ENCODE results near the gene LYZL1.
"Not testable (repeated sequence)": the region's sequence is repeated elsewhere in the genome, so short reads cannot be mapped to it uniquely, and the experiment has no call there.

The LYZL1 gene

DNA sequence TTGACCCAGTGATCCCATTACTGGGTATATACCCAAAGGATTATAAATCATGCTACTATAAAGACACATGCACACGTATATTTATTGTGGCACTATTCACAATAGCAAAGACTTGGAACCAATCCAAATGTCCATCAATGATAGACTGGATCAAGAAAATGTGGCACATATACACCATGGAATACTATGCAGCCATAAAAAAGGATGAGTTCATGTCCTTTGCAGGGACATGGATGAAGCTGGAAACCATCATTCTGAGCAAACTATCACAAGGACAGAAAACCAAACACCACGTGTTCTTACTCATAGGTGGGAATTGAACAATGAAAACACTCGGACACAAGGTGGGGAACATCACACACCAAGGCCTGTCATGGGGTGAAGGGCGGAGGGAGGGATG is 48.7 kb downstream of the LYZL1 start:
- not testable (repeated sequence) for FAIRE-seq

- FAIRE-seq, result no peak
These were observed 54.8 kb downstream of the LYZL1 start for GRCh38 chr10:29343607-29344038.

- no peak for FAIRE-seq
These were observed 55.4 kb downstream of the LYZL1 start for GRCh38 chr10:29344073-29344820.

DNA sequence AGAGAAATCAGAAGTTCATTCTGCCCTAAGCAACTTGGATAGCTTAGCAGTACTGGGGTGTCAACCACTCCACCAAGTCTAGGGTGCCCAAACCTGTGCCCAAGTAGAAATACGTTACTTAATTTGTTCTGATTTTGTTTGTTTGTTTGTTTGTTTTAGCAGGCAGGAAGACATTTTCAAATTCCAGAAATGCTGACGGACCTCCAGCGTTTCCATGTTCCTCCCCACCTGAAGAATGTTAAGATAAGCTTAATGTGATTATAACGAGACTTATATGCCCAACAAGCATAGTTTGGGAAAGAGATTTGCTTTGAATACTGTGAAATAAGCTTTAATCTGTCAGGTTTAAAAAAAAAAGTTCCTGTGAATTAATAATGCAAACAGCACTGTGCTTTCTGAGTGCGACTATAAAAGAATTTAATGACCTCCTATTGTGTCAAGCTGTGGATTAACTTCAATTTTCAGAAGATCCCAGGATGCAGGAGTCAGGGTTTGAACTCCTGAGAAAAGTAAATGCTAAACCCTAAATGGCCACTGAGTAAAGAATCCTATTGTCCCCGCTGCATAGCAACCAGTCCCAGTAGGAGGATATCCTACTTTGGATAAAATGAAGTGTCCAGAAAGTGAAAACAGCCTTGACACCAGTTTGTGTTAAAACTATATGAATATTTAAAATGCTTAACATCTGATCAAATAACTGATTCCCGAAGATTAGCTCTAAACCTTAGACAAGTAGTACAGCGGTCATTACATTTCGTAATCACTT is 56.5 kb downstream of the LYZL1 start:
- no peak for FAIRE-seq

DNA sequence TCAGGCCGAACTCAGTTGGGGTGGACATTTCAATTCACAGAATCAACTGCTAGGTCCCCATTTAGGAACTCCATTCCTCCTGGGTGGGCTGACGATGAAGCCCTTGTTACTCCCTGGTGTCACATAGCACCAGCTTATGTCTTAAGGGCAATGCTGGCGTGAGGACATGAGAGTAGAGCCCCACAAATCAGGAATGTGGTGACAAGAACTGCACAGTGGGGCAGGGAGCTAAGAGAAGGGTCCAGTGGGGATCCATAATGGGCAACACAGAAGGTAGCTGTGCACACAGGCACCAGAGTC is 57.0 kb downstream of the LYZL1 start:
- no peak for FAIRE-seq

GRCh38 chr10:29346296-29347001 is 57.6 kb downstream of the LYZL1 start:
- FAIRE-seq, result no peak

DNA sequence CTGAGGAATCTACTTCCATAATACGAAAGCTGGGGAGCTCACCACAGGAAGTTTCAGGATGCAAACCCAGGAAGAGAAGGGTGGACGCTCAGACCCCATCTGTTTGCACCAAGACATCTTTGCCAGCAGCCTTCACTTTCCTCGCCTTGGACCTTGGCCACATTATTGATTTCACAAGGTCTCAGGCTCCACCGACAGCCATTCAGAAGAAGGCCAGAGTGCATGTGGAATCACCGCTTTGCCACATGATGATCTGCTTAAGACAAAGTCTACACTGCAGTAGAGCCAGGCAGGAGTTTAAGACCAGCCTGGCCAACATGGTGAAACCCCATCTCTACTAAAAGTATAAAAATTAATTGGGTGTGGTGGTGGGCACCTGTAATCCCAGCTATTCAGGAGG is 60.0 kb downstream of the LYZL1 start:
- no peak for FAIRE-seq

GRCh38 chr10:29353305-29353704 is 64.4 kb downstream of the LYZL1 start:
- FAIRE-seq, result no peak

DNA sequence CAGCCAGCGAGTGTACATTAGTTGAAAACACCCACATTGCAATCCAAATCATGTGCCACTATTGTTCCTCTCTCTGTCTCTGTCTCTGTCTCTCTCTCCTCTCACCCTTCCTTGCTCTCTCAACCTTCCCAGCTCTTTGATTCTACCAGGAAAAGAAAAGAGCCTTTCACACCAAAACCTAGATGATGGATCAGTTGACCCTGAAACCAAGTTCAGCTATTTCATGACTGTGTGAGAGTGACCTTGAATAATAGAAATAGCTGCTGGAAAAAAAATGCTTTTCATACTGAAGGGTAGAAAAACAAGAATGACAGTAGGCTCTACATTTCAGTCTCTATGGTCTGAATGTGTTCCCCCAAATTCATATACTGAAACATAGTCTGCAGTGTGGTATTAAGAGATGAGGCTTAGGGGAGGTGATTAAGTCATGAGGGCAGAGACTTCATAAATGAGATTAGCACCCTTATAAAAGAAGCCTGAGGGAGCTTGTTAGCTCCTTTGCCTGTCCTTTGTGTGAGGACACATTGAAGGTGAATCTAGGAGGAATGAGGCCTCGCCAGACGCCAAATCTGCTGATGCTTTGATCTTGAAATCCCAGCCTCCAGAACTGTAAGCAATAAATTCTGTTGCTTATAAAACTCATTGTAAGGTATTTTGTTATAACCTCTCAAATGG is 65.2 kb downstream of the LYZL1 start:
- FAIRE-seq, result no peak

DNA sequence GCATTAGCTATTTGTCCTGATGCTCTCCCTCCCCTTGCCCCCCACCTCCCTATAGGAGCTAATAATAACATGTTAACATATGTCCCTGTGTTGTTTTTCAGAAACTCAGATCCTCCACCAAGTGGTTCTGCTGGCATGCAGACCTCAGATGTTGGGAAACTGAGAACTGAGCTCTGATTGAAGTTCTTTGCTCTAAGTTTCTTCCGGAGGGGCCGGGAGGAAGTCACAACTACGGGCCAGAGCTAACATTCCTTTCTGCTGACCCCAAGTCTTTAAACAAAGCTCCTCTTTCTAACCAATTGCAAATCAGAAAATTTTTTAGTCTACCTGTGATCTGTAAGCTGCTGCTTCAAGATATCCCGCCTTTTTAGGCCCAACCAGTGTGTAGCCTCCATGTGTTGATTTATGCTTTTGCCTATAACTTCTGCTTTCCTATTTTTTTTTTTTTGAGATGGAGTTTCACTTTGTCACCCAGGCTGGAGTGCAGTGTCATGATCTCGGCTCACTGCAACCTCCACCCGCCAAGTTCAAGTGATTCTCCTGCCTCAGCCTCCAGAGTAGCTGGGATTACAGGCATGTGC is 66.6 kb downstream of the LYZL1 start:
- no peak for FAIRE-seq

DNA sequence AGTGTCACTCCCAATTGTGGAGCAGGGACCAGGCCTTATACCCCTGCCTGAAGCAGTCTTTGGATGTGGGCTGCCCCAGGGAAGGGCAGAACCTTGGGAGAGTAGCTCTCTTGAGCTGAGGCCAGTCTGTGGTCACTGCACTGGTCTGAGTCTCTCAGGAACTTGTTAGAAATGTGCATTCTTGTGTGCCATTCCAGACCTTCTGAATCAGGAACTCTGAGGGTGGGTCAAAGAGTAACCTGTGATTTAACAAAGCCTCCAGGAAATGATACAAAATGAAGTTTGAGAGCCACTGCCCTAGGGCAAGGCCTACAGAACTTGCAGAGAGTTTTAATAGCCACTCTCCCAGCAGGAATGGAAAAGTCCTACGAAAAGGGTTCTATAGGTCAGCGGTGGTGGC is 68.1 kb downstream of the LYZL1 start:
- no peak for FAIRE-seq

DNA sequence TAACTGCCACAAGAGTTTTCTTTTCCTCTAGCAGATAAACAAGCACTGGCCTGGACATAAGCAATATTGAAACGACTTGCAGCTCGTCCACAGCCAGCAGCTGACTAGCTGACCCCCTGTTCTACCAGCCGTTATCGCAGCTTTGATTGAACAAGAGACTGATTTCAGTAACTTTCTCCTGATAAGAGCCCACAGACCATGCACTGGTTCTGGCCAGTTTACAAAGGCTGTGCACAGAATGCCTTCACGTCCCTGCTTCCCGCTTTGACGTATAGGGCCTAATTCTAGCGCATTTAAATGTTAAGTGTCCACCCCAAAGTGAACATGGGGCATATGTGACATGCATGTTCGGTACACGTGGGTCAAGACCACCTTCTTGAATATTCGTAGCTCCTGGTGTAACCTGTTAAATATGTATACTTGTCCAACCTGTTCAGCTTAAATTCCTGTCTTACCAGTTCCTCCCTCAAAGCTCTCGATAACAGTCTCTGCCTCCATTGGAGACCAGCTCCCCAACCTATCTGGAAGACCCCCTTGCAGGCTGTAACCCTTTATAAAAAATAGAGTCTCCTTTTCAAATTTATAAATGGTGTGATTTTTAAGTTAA is 69.2 kb downstream of the LYZL1 start:
- no peak for FAIRE-seq

DNA sequence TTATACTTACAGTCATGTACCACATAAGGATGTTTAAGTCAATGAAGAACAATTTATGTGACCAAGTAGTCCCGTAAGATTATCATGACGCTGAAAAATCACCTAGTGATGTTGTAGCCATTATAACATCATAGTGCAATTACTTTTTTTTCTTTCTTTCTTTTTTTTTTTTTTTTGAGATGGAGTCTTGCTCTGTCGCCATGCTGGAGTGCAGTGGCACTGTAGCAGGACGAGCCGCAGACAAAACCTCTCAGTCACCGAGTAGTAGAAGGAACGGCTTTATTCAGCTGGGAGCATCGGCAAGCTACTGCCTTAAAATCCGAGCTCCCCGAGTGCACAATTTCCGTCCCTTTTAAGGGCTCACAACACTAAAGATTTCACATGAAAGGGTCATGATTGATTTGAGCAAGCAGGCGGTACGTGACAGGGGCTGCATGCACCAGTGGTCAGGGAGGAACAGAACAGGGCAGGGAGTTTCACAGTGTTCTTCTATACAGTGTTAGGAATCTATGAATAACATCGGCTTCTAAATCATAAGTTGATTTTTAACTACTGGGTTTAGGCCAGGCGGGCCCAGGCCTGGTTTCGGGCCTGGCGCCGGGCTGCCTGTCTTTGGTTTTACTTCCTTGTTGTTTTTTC is 71.5 kb downstream of the LYZL1 start:
- FAIRE-seq, result not testable (repeated sequence)
